Measurements from ENCODE around the gene PTGES. TPM values are rescaled to one million over a fixed set of nuclear protein-coding genes. Genes with fewer than 3 reads are reported as not detected.
A peak's percentile ranks its signal among the peaks of the same experiment; 100 is the strongest.

PTGES gene
- total RNA-seq, 1 donor from 2014 or later = 1.2 TPM

GRCh38 chr9:129737479-129738274, 15.2 kb downstream of the PTGES start:
- peaks cover 6% of the 10 kb centered on the region for H3K4me1 Mint-ChIP-seq
- peak; percentile 98 for TF ChIP-seq CTCF (conservative IDR thresholded peaks at IDR 0.05)
- H3K27ac Mint-ChIP-seq (ENCODE audit: unreplicated experiment) = peak overlapping the region; percentile 71
- peaks cover 10% of the 10 kb centered on the region for H3K27me3 Mint-ChIP-seq (ENCODE audit: low read depth)
- DNase-seq (ENCODE audit: low read depth, low spot score) = peak; percentile 96
- H3K4me3 Mint-ChIP-seq = peak overlapping the region; percentile 54
- no peaks in the 10 kb centered on the region for H3K36me3 Mint-ChIP-seq (ENCODE audit: low read depth)
- no peaks in the 10 kb centered on the region for H3K9me3 Mint-ChIP-seq

GRCh38 chr9:129736334-129736733, 16.5 kb downstream of the PTGES start:
- Mint-ChIP-seq H3K4me3 (no peak overlapping the region), H3K36me3 (ENCODE audit: low read depth) (no peaks in the 10 kb centered on the region), H3K9me3 (no peaks in the 10 kb centered on the region), H3K27me3 (ENCODE audit: low read depth) (peaks cover 16% of the 10 kb centered on the region), H3K27ac (ENCODE audit: unreplicated experiment) (no peak overlapping the region), H3K4me1 (peaks cover 6% of the 10 kb centered on the region)
- no peak for TF ChIP-seq CTCF (conservative IDR thresholded peaks at IDR 0.05)
- no peak for DNase-seq (ENCODE audit: low read depth, low spot score)

- no peak overlapping the region for H3K4me3 Mint-ChIP-seq
- no peaks in the 10 kb centered on the region for H3K9me3 Mint-ChIP-seq
These were observed 17.3 kb downstream of the PTGES start for GRCh38 chr9:129735546-129735945.

GRCh38 chr9:129733632-129733953, 19.2 kb downstream of the PTGES start:
- TF ChIP-seq CTCF (conservative IDR thresholded peaks at IDR 0.05) = no peak
- H3K36me3 Mint-ChIP-seq (ENCODE audit: low read depth) = no peaks in the 10 kb centered on the region

More at GRCh38 chr9:129735546-129735945, 17.3 kb downstream of the PTGES start:
- peaks cover 6% of the 10 kb centered on the region for H3K4me1 Mint-ChIP-seq
- DNase-seq (ENCODE audit: low read depth, low spot score) = no peak
- H3K27ac Mint-ChIP-seq (ENCODE audit: unreplicated experiment) = no peak overlapping the region
- no peak for TF ChIP-seq CTCF (conservative IDR thresholded peaks at IDR 0.05)
- H3K36me3 Mint-ChIP-seq (ENCODE audit: low read depth) = no peaks in the 10 kb centered on the region
- H3K27me3 Mint-ChIP-seq (ENCODE audit: low read depth) = peaks cover 16% of the 10 kb centered on the region

GRCh38 chr9:129732946-129733631, 19.8 kb downstream of the PTGES start:
- TF ChIP-seq CTCF (conservative IDR thresholded peaks at IDR 0.05) = no peak
- peaks cover 2% of the 10 kb centered on the region for H3K4me1 Mint-ChIP-seq
- no peak overlapping the region for H3K27ac Mint-ChIP-seq (ENCODE audit: unreplicated experiment)
- H3K9me3 Mint-ChIP-seq = no peaks in the 10 kb centered on the region
- H3K36me3 Mint-ChIP-seq (ENCODE audit: low read depth) = no peaks in the 10 kb centered on the region
- peaks cover 19% of the 10 kb centered on the region for H3K27me3 Mint-ChIP-seq (ENCODE audit: low read depth)
- no peak for DNase-seq (ENCODE audit: low read depth, low spot score)
- H3K4me3 Mint-ChIP-seq = no peak overlapping the region

More at GRCh38 chr9:129733632-129733953, 19.2 kb downstream of the PTGES start:
- H3K4me1 Mint-ChIP-seq = peaks cover 6% of the 10 kb centered on the region
- no peak for DNase-seq (ENCODE audit: low read depth, low spot score)
- no peak overlapping the region for H3K27ac Mint-ChIP-seq (ENCODE audit: unreplicated experiment)
- peaks cover 22% of the 10 kb centered on the region for H3K27me3 Mint-ChIP-seq (ENCODE audit: low read depth)
- no peak overlapping the region for H3K4me3 Mint-ChIP-seq
- no peaks in the 10 kb centered on the region for H3K9me3 Mint-ChIP-seq

Data from neural crest cell (in vitro differentiated cells).